ENCODE measurements around the gene CENPI.
A peak's percentile ranks its signal among the peaks of the same experiment; 100 is the strongest.

Gene CENPI

DNA sequence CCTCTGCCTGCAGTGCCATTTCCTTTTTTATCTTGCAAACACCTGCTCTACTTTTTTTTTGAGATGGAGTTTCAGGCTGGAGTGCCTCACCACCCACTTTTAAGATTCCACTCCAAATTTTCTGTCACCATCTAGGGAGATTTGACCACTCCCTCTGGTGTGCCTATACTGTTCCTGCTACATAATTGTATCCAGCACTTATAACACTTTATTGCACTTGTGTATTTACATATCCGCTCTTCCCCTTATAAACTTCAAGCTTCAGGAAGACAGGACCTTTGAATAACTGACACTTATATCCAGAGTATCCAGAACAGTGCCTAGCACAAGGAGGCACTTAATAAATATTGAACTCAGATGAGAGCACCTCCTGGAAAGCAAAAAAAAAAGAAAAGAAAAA is 6.2 kb upstream of the CENPI start:
- Histone ChIP-seq H2BK12ac (ENCODE audit: low read length) (no peak overlapping the region), H2AK5ac (ENCODE audit: low read length) (no peak overlapping the region), H3K79me2 (ENCODE audit: control insufficient read depth, insufficient read depth, low read length, poor library complexity) (no peaks in the 10 kb centered on the region), H3K4me1 (ENCODE audit: control insufficient read depth in 1 of 2, insufficient read depth in 2 of 2, low read length in 2 of 2) (no peaks in the 10 kb centered on the region), H3K14ac (ENCODE audit: low read length) (no peak overlapping the region), H2BK5ac (ENCODE audit: low read depth, low read length, poor library complexity) (no peak overlapping the region), H3K27me3 (ENCODE audit: insufficient read depth, low read length) (no peaks in the 10 kb centered on the region), H3K4ac (ENCODE audit: low read depth, low read length) (no peak overlapping the region), H3K27ac (ENCODE audit: low read depth, low read length) (no peak overlapping the region), H4K91ac (ENCODE audit: low read depth, low read length) (no peak overlapping the region), H3K9ac (ENCODE audit: low read length) (no peak overlapping the region), H3K79me1 (ENCODE audit: low read length) (no peaks in the 10 kb centered on the region), H3K23ac (ENCODE audit: low read length) (no peak overlapping the region), H3K9me3 (ENCODE audit: insufficient read depth, low read depth, low read length) (no peaks in the 10 kb centered on the region), H4K12ac (ENCODE audit: low read depth, low read length) (no peak overlapping the region), H3K36me3 (ENCODE audit: control insufficient read depth in 1 of 2, insufficient read depth in 2 of 2, low read length in 2 of 2) (no peaks in the 10 kb centered on the region), H3K18ac (ENCODE audit: low read length) (no peak overlapping the region), H4K8ac (ENCODE audit: low read depth, low read length) (no peak overlapping the region), H2BK120ac (ENCODE audit: insufficient read depth, low read length, poor library complexity) (no peak overlapping the region), H2AFZ (ENCODE audit: insufficient read depth, low read length, poor library complexity) (no peak overlapping the region), H3K4me2 (ENCODE audit: low read length) (no peak overlapping the region), H3K4me3 (ENCODE audit: low read depth, low read length) (no peak overlapping the region)
- DNase-seq: no peak
- WGBS (ENCODE audit: extremely low coverage, insufficient coverage, insufficient read length): no CpG with 5 or more reads among the region's 1 CpG

DNA sequence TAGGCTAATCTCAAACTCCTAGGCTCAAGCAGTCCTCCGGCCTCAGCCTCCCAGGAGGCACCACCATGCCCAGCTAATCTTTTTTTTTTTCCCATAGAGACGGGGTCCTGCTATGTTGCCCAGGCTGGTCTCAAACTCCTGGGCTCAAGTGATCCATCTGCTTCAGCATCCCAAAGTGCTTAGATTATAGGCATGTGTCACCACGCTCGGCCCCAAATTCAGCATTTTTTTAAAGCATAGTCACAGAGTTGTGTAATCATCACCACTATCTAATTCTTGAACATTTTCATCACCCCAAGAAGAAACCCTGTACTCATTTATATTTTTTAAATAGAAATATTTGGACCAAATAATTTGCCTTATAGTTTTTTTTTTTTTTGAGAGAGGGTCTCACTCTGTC is 10.3 kb downstream of the CENPI start:
- H3K79me2 ChIP-seq (ENCODE audit: control insufficient read depth, insufficient read depth, low read length, poor library complexity): no peaks in the 10 kb centered on the region
- no peak overlapping the region for H2BK12ac ChIP-seq (ENCODE audit: low read length)

DNA sequence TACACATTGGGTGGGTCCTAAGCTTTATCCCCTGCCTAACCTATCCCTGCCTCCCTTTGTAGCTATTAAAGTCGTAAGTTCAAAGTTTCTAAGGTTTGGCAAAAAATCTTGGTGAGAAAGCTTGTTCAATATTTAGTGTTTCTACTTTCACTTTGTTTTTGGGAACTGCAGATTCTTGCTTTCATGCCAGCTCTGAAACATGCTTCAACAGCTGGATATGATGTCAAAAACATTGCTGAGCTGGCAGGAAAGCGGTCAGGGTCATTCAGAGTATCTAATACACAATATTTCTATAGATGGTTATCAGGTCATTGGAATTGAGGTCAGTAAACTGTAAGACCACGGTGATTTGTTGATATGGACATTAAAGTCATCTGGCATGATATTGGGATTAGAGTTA is 19.7 kb downstream of the CENPI start:
- Histone ChIP-seq H3K4me2 (ENCODE audit: low read length) (no peak overlapping the region), H3K79me2 (ENCODE audit: control insufficient read depth, insufficient read depth, low read length, poor library complexity) (no peaks in the 10 kb centered on the region), H3K4me1 (ENCODE audit: control insufficient read depth in 1 of 2, insufficient read depth in 2 of 2, low read length in 2 of 2) (no peaks in the 10 kb centered on the region), H3K36me3 (ENCODE audit: control insufficient read depth in 1 of 2, insufficient read depth in 2 of 2, low read length in 2 of 2) (peaks cover 1 to 13% of the 10 kb centered on the region in 2 experiments), H3K79me1 (ENCODE audit: low read length) (no peaks in the 10 kb centered on the region), H2BK5ac (ENCODE audit: low read depth, low read length, poor library complexity) (no peak overlapping the region), H2AK5ac (ENCODE audit: low read length) (no peak overlapping the region), H3K14ac (ENCODE audit: low read length) (no peak overlapping the region), H3K27ac (ENCODE audit: low read depth, low read length) (no peak overlapping the region), H3K4ac (ENCODE audit: low read depth, low read length) (no peak overlapping the region), H3K9ac (ENCODE audit: low read length) (no peak overlapping the region), H2AFZ (ENCODE audit: insufficient read depth, low read length, poor library complexity) (no peak overlapping the region), H3K27me3 (ENCODE audit: insufficient read depth, low read length) (no peaks in the 10 kb centered on the region), H3K18ac (ENCODE audit: low read length) (no peak overlapping the region), H3K4me3 (ENCODE audit: low read depth, low read length) (no peak overlapping the region), H2BK12ac (ENCODE audit: low read length) (no peak overlapping the region), H3K9me3 (ENCODE audit: insufficient read depth, low read depth, low read length) (no peaks in the 10 kb centered on the region), H4K8ac (ENCODE audit: low read depth, low read length) (no peak overlapping the region), H4K91ac (ENCODE audit: low read depth, low read length) (no peak overlapping the region), H2BK120ac (ENCODE audit: insufficient read depth, low read length, poor library complexity) (no peak overlapping the region), H4K12ac (ENCODE audit: low read depth, low read length) (no peak overlapping the region), H3K23ac (ENCODE audit: low read length) (no peak overlapping the region)
- no CpG with 5 or more reads among the region's 3 CpGs for WGBS (ENCODE audit: extremely low coverage, insufficient coverage, insufficient read length)
- no peak for DNase-seq

More for the DNA sequence above, 10.3 kb downstream of the CENPI start:
- Histone ChIP-seq H4K91ac (ENCODE audit: low read depth, low read length) (no peak overlapping the region), H4K12ac (ENCODE audit: low read depth, low read length) (no peak overlapping the region), H3K4me2 (ENCODE audit: low read length) (no peak overlapping the region), H3K14ac (ENCODE audit: low read length) (no peak overlapping the region), H2BK5ac (ENCODE audit: low read depth, low read length, poor library complexity) (no peak overlapping the region), H3K27me3 (ENCODE audit: insufficient read depth, low read length) (no peaks in the 10 kb centered on the region), H4K8ac (ENCODE audit: low read depth, low read length) (no peak overlapping the region), H2AFZ (ENCODE audit: insufficient read depth, low read length, poor library complexity) (no peak overlapping the region), H3K23ac (ENCODE audit: low read length) (no peak overlapping the region), H3K36me3 (ENCODE audit: control insufficient read depth in 1 of 2, insufficient read depth in 2 of 2, low read length in 2 of 2) (peaks cover 5% of the 10 kb centered on the region in 2 experiments), H3K18ac (ENCODE audit: low read length) (no peak overlapping the region), H3K4me1 (ENCODE audit: control insufficient read depth in 1 of 2, insufficient read depth in 2 of 2, low read length in 2 of 2) (no peaks in the 10 kb centered on the region), H3K27ac (ENCODE audit: low read depth, low read length) (no peak overlapping the region), H3K4me3 (ENCODE audit: low read depth, low read length) (no peak overlapping the region), H2BK120ac (ENCODE audit: insufficient read depth, low read length, poor library complexity) (no peak overlapping the region), H3K79me1 (ENCODE audit: low read length) (no peaks in the 10 kb centered on the region), H3K9ac (ENCODE audit: low read length) (no peak overlapping the region), H3K4ac (ENCODE audit: low read depth, low read length) (no peak overlapping the region), H3K9me3 (ENCODE audit: insufficient read depth, low read depth, low read length) (no peaks in the 10 kb centered on the region), H2AK5ac (ENCODE audit: low read length) (no peak overlapping the region)
- no CpG with 5 or more reads among the region's 4 CpGs for WGBS (ENCODE audit: extremely low coverage, insufficient coverage, insufficient read length)
- peak in 1 of 2 donors; percentile 30 for DNase-seq

DNA sequence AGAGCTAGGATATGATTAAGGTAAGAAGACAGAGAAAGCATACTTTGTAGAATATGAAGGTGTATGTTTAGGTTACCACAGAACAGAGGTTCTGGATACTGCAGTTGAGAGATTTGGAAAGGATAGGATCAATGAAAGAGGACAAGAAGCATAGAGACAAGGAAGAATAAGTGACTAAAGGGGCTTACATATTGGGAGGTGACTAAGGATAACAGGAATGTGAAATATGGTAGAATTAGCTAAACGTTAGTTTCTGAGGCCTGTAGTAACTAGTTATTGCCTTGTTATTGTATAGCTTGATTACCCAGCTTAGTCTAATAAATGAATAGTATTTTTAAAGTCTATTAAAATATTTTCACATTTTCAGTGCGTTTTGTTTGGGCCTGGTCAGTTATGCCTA is 38.2 kb downstream of the CENPI start:
- Histone ChIP-seq H3K27me3 (ENCODE audit: insufficient read depth, low read length) (no peaks in the 10 kb centered on the region), H3K14ac (ENCODE audit: low read length) (no peak overlapping the region), H2BK5ac (ENCODE audit: low read depth, low read length, poor library complexity) (no peak overlapping the region), H3K23ac (ENCODE audit: low read length) (no peak overlapping the region), H3K27ac (ENCODE audit: low read depth, low read length) (no peak overlapping the region), H3K4me3 (ENCODE audit: low read depth, low read length) (no peak overlapping the region), H3K79me1 (ENCODE audit: low read length) (no peaks in the 10 kb centered on the region), H2BK120ac (ENCODE audit: insufficient read depth, low read length, poor library complexity) (no peak overlapping the region), H3K4me2 (ENCODE audit: low read length) (no peak overlapping the region), H3K18ac (ENCODE audit: low read length) (no peak overlapping the region), H4K12ac (ENCODE audit: low read depth, low read length) (no peak overlapping the region), H4K91ac (ENCODE audit: low read depth, low read length) (no peak overlapping the region), H3K4me1 (ENCODE audit: control insufficient read depth in 1 of 2, insufficient read depth in 2 of 2, low read length in 2 of 2) (no peaks in the 10 kb centered on the region), H3K9me3 (ENCODE audit: insufficient read depth, low read depth, low read length) (no peaks in the 10 kb centered on the region), H2AFZ (ENCODE audit: insufficient read depth, low read length, poor library complexity) (no peak overlapping the region), H3K36me3 (ENCODE audit: control insufficient read depth in 1 of 2, insufficient read depth in 2 of 2, low read length in 2 of 2) (peaks cover 0 to 2% of the 10 kb centered on the region in 2 experiments), H3K4ac (ENCODE audit: low read depth, low read length) (no peak overlapping the region), H4K8ac (ENCODE audit: low read depth, low read length) (no peak overlapping the region), H2BK12ac (ENCODE audit: low read length) (no peak overlapping the region), H2AK5ac (ENCODE audit: low read length) (no peak overlapping the region), H3K79me2 (ENCODE audit: control insufficient read depth, insufficient read depth, low read length, poor library complexity) (no peaks in the 10 kb centered on the region), H3K9ac (ENCODE audit: low read length) (no peak overlapping the region)
- DNase-seq: no peak
- no CpG with 5 or more reads among the region's 2 CpGs for WGBS (ENCODE audit: extremely low coverage, insufficient coverage, insufficient read length)

Data from trophoblast cell (in vitro differentiated cells and primary cell).